Measurements from ENCODE around the gene RPL15. TPM values are rescaled to one million over a fixed set of nuclear protein-coding genes. Genes with fewer than 3 reads are reported as not detected.

Gene RPL15
- total RNA-seq, 2 donors from 2014 or later: 1,434 to 1,547 TPM

DNA sequence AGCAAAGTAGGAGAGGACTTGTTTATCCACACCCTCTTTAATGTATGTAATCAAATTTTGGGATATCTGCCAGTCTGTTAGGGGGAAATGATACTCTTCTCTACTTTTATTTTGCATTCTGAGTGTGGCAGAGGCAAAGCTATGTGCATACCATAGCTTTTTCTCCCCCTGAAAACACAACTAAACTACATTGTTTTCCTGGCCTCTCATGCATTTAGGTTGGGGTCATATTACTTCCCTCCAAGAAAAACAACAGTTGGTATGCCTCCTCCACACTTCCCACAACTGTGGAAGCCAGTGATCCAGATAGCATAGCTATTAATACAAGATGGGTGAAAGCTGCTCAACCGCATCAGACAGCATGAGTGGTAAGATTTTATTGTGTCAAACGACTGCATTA is 6.9 kb downstream of the RPL15 start:
- no peaks in the 10 kb centered on the region for H3K9me3 ChIP-seq
- intact Hi-C loops (cut with DNase I): no loop called here

DNA sequence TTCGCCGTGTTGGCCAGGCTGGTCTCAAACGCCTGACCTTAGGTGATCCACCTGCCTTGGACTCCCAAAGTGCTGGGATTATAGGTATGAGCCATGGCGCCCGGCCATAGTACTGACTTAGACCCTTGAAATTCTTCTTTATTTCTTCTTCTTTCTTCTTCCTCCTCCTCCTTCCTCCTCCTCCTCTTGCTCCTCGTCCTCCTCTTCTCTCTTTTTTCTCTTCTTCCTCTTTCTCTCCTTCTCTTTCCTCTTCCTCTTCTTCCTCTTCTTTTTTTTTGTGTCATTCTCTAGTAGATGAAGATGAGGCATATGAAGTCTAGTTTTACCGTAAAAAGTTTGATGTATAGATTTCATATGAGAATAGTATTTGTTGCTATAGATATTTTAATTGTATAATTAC is 9.3 kb downstream of the RPL15 start:
- no peak overlapping the region for H3K9ac ChIP-seq (ENCODE audit: low read depth in 2 of 2, low read length in 2 of 2)
- H3K4me3 ChIP-seq: no peak overlapping the region
- intact Hi-C loops (cut with DNase I): no loop called here
- H3K36me3 ChIP-seq: no peaks in the 10 kb centered on the region
- TF ChIP-seq, protein P1, sequence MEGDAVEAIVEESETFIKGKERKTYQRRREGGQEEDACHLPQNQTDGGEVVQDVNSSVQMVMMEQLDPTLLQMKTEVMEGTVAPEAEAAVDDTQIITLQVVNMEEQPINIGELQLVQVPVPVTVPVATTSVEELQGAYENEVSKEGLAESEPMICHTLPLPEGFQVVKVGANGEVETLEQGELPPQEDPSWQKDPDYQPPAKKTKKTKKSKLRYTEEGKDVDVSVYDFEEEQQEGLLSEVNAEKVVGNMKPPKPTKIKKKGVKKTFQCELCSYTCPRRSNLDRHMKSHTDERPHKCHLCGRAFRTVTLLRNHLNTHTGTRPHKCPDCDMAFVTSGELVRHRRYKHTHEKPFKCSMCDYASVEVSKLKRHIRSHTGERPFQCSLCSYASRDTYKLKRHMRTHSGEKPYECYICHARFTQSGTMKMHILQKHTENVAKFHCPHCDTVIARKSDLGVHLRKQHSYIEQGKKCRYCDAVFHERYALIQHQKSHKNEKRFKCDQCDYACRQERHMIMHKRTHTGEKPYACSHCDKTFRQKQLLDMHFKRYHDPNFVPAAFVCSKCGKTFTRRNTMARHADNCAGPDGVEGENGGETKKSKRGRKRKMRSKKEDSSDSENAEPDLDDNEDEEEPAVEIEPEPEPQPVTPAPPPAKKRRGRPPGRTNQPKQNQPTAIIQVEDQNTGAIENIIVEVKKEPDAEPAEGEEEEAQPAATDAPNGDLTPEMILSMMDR (IDR thresholded peaks at IDR 0.05): no peak
- H3K27me3 ChIP-seq: no peaks in the 10 kb centered on the region
- no peaks in the 10 kb centered on the region for H3K9me3 ChIP-seq
- H3K27ac ChIP-seq: no peak overlapping the region
- H3K4me1 ChIP-seq: no peaks in the 10 kb centered on the region
- DNase-seq: no peak

More for the DNA sequence above, 6.9 kb downstream of the RPL15 start:
- DNase-seq: no peak
- Histone ChIP-seq H3K36me3 (no peaks in the 10 kb centered on the region), H3K27ac (no peak overlapping the region), H3K27me3 (no peaks in the 10 kb centered on the region), H3K9ac (ENCODE audit: low read depth in 2 of 2, low read length in 2 of 2) (no peak overlapping the region), H3K4me1 (peaks cover 2% of the 10 kb centered on the region), H3K4me3 (no peak overlapping the region)
- TF ChIP-seq, protein P1 (IDR thresholded peaks at IDR 0.05): no peak

DNA sequence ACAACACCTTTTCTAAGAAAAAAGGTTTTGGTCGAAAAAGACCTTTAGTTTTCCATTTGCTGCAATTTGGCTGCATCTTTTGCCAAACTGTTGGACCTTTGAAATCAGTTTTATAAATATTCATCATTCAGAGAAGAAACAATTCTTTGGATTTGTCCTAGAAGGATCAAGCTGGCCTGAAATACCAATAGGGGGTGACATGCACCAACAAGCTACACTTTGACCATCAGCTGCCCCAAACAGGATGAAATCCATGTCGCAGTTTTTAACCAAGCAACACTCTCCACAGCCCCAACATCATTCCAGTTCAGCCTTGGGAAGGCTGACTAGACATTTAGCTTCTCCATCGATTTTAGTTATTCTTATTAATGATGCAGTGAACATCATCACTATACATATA is 9.8 kb downstream of the RPL15 start:
- H3K9me3 ChIP-seq: no peaks in the 10 kb centered on the region
- intact Hi-C loops (cut with DNase I): no loop called here
- no peaks in the 10 kb centered on the region for H3K4me1 ChIP-seq
- no peak overlapping the region for H3K4me3 ChIP-seq
- TF ChIP-seq, protein P1 (IDR thresholded peaks at IDR 0.05): no peak
- H3K27me3 ChIP-seq: no peaks in the 10 kb centered on the region
- H3K27ac ChIP-seq: no peak overlapping the region
- H3K9ac ChIP-seq (ENCODE audit: low read depth in 2 of 2, low read length in 2 of 2): no peak overlapping the region
- H3K36me3 ChIP-seq: no peaks in the 10 kb centered on the region
- DNase-seq: no peak

DNA sequence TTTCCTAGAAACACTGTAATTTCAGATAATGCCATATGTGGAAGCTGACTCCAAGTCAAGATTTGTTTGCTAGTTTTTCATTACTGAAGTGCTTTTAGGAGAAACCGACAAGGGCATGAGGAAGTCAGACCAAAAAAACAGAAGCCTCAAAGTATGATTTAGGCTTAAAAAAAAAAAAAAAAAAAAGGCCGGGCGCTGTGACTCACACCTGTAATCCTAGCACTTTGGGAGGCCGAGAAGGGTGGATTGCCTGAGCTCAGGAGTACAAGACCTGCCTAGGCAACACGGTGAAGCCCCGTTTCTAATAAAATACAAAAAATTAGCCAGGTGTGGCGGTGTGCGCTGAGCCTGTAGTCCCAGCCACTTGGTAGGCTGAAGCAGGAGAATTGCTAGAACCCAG is 11.6 kb downstream of the RPL15 start:
- intact Hi-C loops (cut with DNase I): no loop called here
- Histone ChIP-seq H3K36me3 (no peaks in the 10 kb centered on the region), H3K4me3 (no peak overlapping the region), H3K9me3 (no peaks in the 10 kb centered on the region), H3K9ac (ENCODE audit: low read depth in 2 of 2, low read length in 2 of 2) (no peak overlapping the region), H3K27ac (no peak overlapping the region), H3K4me1 (no peaks in the 10 kb centered on the region), H3K27me3 (no peaks in the 10 kb centered on the region)
- TF ChIP-seq, protein P1 (IDR thresholded peaks at IDR 0.05): no peak
- DNase-seq: no peak

DNA sequence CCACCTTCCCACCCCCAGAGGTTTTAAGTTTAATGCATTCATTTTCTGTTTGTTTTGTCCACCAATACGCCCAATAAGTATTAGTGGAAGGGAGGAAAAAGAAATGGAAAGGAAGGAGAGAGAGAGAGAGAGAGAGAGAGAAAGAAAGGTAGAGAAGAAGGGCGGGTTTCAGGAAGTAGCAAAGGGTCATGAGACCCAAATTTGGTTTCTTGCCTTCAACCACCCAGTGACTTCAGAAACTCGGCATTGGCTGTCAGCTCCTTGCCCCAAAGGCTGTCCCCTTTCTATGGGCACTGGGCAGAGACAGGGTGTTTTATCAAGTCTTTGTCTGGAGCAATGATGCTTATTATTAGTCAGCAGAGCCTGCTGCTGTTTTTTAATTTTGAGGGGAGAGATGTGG is 14.7 kb downstream of the RPL15 start:
- Histone ChIP-seq H3K9me3 (no peaks in the 10 kb centered on the region), H3K36me3 (no peaks in the 10 kb centered on the region), H3K27me3 (no peaks in the 10 kb centered on the region), H3K4me3 (no peak overlapping the region), H3K4me1 (no peaks in the 10 kb centered on the region), H3K9ac (ENCODE audit: low read depth in 2 of 2, low read length in 2 of 2) (no peak overlapping the region), H3K27ac (no peak overlapping the region)
- intact Hi-C loops (cut with DNase I): no loop called here
- no peak for DNase-seq
- TF ChIP-seq, protein P1 (IDR thresholded peaks at IDR 0.05): no peak

DNA sequence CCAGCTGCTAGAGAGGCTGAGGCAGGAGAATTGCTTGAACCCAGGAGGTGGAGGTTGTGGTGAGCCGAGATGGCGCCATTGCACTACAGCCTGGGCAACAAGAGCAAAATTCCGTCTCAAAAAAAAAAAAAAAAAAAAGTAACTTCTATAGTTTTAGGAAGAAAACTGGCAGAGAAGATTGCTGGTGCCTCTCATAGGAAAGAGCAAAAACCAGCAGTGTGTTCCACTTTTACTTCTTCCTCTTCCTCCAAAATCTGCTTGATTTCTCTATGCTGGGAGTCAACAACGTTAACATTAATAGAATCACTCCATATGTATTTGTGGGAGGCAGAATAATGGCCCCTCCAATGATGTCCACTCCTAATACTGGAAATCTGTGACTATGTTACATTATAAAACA is 15.6 kb downstream of the RPL15 start:
- H3K27me3 ChIP-seq: no peaks in the 10 kb centered on the region
- no peaks in the 10 kb centered on the region for H3K9me3 ChIP-seq
- no peak overlapping the region for H3K4me3 ChIP-seq
- H3K27ac ChIP-seq: no peak overlapping the region
- no peak for DNase-seq
- H3K9ac ChIP-seq (ENCODE audit: low read depth in 2 of 2, low read length in 2 of 2): no peak overlapping the region
- intact Hi-C loops (cut with DNase I): no loop called here
- no peaks in the 10 kb centered on the region for H3K36me3 ChIP-seq
- H3K4me1 ChIP-seq: no peaks in the 10 kb centered on the region
- TF ChIP-seq, protein P1 (IDR thresholded peaks at IDR 0.05): no peak

Data from colonic mucosa (tissue), 4 donors.